ENCODE measurements around the gene KATNAL2.
A peak's percentile ranks its signal among the peaks of the same experiment; 100 is the strongest.

KATNAL2 gene

GRCh38 chr18:47035156-47035671 is 117.8 kb downstream of the KATNAL2 start, which contains the start of gene ELOA2:
Gene ELOA2, minus strand, starts transcription at chr18:47035621. Its CDS starts 357 bp downstream, at chr18:47035264.
- no peak for DNase-seq

GRCh38 chr18:47036298-47036874 is 119.0 kb downstream of the KATNAL2 start:
- DNase-seq: peak; percentile 18

GRCh38 chr18:47036927-47037578 is 119.7 kb downstream of the KATNAL2 start:
- DNase-seq: no peak

GRCh38 chr18:47040982-47041381 is 123.6 kb downstream of the KATNAL2 start:
- no peak for DNase-seq

- DNase-seq: peak; percentile 52
These were observed 133.1 kb downstream of the KATNAL2 start for GRCh38 chr18:47050468-47050867.

GRCh38 chr18:47054369-47054768 is 137.0 kb downstream of the KATNAL2 start:
- no peak for DNase-seq

- DNase-seq: no peak
These were observed 145.1 kb downstream of the KATNAL2 start for GRCh38 chr18:47062471-47062870.

GRCh38 chr18:47063096-47063495 is 145.7 kb downstream of the KATNAL2 start:
- no peak for DNase-seq

- DNase-seq: no peak
These were observed 150.2 kb downstream of the KATNAL2 start for GRCh38 chr18:47067648-47068047.

GRCh38 chr18:47075098-47075883 is 157.9 kb downstream of the KATNAL2 start:
- DNase-seq: no peak

GRCh38 chr18:47077111-47077510 is 159.7 kb downstream of the KATNAL2 start:
- no peak for DNase-seq

- no peak for DNase-seq
These were observed 163.5 kb downstream of the KATNAL2 start for GRCh38 chr18:47080872-47081271.

GRCh38 chr18:47081578-47081977 is 164.2 kb downstream of the KATNAL2 start:
- no peak for DNase-seq

- DNase-seq: no peak
These were observed 170.3 kb downstream of the KATNAL2 start for GRCh38 chr18:47087676-47088075.

GRCh38 chr18:47095810-47096209 is 178.4 kb downstream of the KATNAL2 start:
- DNase-seq: no peak

GRCh38 chr18:47100212-47100831 is 182.9 kb downstream of the KATNAL2 start:
- peak; percentile 68 for DNase-seq

- DNase-seq: no peak
These were observed 191.0 kb downstream of the KATNAL2 start for GRCh38 chr18:47108373-47108772.

- DNase-seq: no peak
These were observed 191.6 kb downstream of the KATNAL2 start for GRCh38 chr18:47108998-47109405.

- DNase-seq: no peak
These were observed 192.3 kb downstream of the KATNAL2 start for GRCh38 chr18:47109720-47110119.

- DNase-seq: no peak
These were observed 193.3 kb downstream of the KATNAL2 start for GRCh38 chr18:47110492-47111274.

GRCh38 chr18:47113796-47114540 is 196.6 kb downstream of the KATNAL2 start:
- no peak for DNase-seq

- DNase-seq: no peak
These were observed 197.8 kb downstream of the KATNAL2 start for GRCh38 chr18:47115205-47115604.
